ENCODE data around the gene SYTL5.

Gene SYTL5

GRCh38 chrX:38028300-38028699, 21.9 kb downstream of the SYTL5 start:
- DNase-seq (ENCODE audit: low read depth): no peak

DNA sequence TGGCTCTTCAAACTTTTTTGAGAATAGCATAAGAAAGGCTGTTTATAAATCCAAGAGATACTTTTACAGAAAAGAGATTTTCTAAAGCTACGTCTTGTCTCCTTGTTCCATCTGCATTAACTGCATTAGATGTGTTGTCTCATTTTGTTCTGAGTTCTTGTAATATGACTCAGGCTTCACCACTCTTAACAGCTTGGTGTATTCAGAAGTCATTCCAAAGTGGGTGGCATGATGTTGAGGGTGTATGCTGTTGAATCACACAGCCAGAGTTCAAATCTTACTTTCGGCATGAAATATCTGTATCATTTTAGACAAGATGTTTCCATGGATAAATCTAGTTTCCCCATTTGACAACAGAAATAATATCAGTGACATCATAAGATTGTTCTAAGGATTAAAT, 30.1 kb downstream of the SYTL5 start:
- no peak for DNase-seq (ENCODE audit: low read depth)

DNA sequence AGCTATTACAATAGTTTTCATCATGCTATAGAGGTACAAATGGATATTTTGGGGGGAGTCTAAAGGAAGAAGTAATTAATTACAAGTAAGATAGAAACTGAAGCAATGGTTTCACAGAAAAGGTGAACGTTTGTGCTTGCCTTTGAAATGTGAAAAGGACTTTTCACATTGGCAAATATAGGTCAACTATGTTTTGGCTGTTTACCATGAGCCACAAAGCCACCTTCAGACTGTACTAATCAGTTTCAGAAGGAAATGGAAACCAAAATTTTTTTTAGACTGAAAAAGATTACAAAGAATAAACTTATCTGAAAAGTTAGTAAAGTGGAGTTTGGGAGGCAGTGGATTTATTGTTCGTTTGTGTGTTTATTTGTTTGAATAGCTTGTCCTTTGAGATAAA, 32.1 kb downstream of the SYTL5 start:
- no peak for DNase-seq (ENCODE audit: low read depth)

- DNase-seq (ENCODE audit: low read depth): no peak
Measured at GRCh38 chrX:38041237-38041636, 34.9 kb downstream of the SYTL5 start.

- no peak for DNase-seq (ENCODE audit: low read depth)
Measured at GRCh38 chrX:38044701-38045100, 38.3 kb downstream of the SYTL5 start.

GRCh38 chrX:38045538-38046096, 39.3 kb downstream of the SYTL5 start:
- no peak for DNase-seq (ENCODE audit: low read depth)

DNA sequence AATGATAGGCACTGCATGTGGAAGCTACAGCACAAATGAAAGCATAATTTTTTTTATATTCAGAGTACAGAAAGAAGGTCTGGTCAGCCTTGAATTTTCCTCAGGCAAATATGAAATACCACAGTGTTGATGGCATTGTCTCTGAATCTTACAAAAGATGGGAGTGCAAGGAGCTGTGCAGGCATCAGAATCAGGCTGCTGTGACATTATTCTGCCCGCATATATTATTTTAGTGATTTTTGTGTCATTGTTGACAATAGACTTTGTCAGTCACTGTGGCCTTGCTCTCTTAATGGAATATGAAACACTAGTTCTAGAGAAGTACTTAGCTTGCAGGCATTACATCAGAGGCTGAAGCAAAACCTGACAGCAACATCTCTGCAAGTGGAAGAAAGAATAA, 42.5 kb downstream of the SYTL5 start:
- no peak for DNase-seq (ENCODE audit: low read depth)

DNA sequence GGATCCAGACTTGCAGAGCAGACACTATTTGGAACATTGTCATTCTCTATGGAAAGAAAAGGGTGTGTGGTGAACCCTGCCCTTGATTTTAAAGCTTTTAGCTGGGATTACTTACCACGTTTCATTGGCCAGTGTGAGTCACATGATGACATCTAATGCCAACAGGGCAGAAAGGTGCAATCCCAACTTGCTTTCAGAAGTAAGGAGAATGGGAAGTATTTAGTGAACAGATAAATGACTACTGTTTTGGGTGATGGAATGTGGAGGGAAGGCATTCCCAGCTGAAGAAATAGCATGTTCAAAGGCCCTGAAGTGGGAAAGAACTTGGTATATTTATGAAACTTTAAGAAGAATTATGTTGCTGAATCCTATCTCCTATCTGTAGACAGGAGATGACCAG, 44.5 kb downstream of the SYTL5 start:
- no peak for DNase-seq (ENCODE audit: low read depth)

- DNase-seq (ENCODE audit: low read depth): no peak
Measured at GRCh38 chrX:38052096-38052495, 45.7 kb downstream of the SYTL5 start.

DNA sequence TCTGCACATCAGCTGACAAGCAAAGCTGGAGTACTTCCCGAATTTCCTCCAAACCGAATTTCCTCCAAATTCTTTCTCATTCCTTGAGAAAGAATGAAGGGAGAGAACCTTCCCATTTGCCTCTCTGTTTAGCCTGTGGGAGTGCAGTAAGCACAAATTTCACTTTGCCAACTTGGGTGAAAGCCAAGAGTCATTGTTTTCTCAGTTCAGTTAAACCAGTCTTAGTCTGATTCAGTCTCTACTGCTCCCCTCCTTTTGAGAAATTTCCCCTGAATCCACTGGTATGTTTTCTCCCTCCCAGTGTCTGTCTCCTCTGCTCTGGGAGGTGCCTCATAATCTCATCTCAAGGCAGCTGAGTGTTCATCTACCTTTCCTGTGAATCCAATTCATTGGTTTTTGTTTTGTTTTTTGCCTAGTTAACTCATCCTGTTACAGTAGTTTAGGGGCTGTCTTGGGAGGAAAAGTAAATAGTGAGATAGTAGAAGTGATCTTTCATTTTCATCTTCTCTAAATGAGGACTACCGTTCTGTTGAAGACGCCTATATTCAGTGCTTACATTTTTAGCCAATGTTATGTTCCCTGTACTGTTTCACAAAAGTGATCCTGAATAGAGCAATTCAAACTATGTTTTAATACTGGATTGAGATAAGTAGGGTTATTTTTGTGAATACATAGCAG, 49.0 kb downstream of the SYTL5 start:
- DNase-seq (ENCODE audit: low read depth): no peak

- no peak for DNase-seq (ENCODE audit: low read depth)
Measured at GRCh38 chrX:38060331-38060878, 54.1 kb downstream of the SYTL5 start.

GRCh38 chrX:38061335-38061734, 55.0 kb downstream of the SYTL5 start:
- DNase-seq (ENCODE audit: low read depth): no peak

GRCh38 chrX:38066934-38067333, 60.6 kb downstream of the SYTL5 start:
- DNase-seq (ENCODE audit: low read depth): no peak

GRCh38 chrX:38069273-38069672, 62.9 kb downstream of the SYTL5 start:
- no peak for DNase-seq (ENCODE audit: low read depth)

DNA sequence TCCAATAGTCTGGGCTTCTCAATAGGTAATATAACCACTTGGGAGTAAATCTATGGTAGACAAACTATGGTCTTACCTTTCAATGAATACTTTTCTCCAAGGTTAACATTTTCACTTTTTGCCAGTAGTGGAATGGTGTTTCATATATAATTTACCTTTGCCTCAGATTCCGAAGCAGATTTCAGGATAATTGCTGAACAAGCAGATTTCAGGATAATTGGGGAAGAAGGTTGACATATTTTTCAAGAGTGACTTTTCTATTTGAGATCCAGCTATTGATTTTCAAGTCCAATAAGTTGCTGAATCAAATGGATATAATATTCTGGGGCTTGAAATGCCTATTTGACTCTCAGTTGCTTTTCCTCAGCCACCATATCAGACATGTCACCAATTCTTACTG, 63.6 kb downstream of the SYTL5 start:
- no peak for DNase-seq (ENCODE audit: low read depth)

DNA sequence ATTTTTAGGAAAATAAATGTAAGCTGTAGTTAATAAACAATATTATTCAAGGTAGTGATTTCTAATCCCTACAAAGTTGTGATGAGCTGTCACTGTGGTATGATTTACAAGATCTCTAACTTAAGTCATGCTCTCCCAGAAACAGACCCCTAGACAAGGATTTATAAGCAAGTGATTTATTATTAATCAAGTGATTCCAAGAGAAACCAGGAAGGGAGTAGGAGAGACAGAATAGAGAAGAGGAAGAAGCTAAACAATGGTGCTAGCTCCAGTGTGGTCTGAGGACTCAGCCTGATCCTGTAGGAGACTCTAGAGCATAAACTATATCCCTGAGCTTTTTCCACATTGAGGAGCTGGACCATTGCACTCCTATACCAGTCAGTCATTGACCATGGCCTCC, 73.1 kb downstream of the SYTL5 start:
- DNase-seq (ENCODE audit: low read depth): no peak

- DNase-seq (ENCODE audit: low read depth): no peak
Measured at GRCh38 chrX:38080808-38081207, 74.5 kb downstream of the SYTL5 start.

DNA sequence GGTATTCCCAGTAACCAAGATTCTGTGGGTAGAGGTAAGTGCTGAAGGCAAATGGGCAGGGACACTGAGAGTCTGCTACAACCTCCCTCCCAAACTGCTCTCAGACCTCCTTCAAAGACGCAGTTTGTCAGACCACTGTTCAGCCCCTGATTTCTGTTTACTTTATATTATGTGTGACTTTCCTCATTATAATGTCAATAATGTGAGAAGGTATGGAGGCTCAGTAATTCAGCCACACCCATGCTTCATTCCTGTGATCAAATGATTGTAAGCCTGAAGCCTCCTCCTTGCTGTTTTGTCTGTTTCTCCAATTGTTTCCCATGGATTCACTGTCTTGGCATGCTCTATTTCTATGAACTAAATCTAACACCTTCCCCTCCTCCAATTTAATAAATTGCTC, 75.6 kb downstream of the SYTL5 start:
- DNase-seq (ENCODE audit: low read depth): no peak

GRCh38 chrX:38082309-38082708, 76.0 kb downstream of the SYTL5 start:
- no peak for DNase-seq (ENCODE audit: low read depth)

- DNase-seq (ENCODE audit: low read depth): no peak
Measured at GRCh38 chrX:38085813-38086212, 79.5 kb downstream of the SYTL5 start.

GRCh38 chrX:38086451-38087215, 80.3 kb downstream of the SYTL5 start:
- DNase-seq (ENCODE audit: low read depth): no peak

GRCh38 chrX:38087594-38087993, 81.2 kb downstream of the SYTL5 start:
- no peak for DNase-seq (ENCODE audit: low read depth)

All from activated gamma-delta T cell treated with anti-CD3 and anti-CD28 coated beads, Interleukin-2, amount 50 U/mL, for 16 hours (primary cell).